CD4-positive, alpha-beta T cell treated with Interleukin-17A for 4 hours (primary cell): ENCODE data around the gene RUBCNL.
"Not testable (repeated sequence)": the region's sequence is repeated elsewhere in the genome, so short reads cannot be mapped to it uniquely, and the experiment has no call there.

ENCODE experiments used
- DNase-seq: peaks from one replicate; pipeline ENCODE4 v3.0.0-alpha.2; 2020; ENCODE audit warnings: mixed read lengths

RUBCNL gene

GRCh38 chr13:46373623-46374022 lies 13.4 kb downstream of the RUBCNL start:
- DNase-seq = no peak

- DNase-seq = not testable (repeated sequence)
These were observed 14.1 kb downstream of the RUBCNL start for GRCh38 chr13:46372938-46373337.

GRCh38 chr13:46372071-46372470 lies 15.0 kb downstream of the RUBCNL start:
- no peak for DNase-seq

- no peak for DNase-seq
These were observed 17.4 kb downstream of the RUBCNL start for GRCh38 chr13:46369506-46370277.

GRCh38 chr13:46367617-46368327 lies 19.3 kb downstream of the RUBCNL start:
- no peak for DNase-seq

GRCh38 chr13:46361276-46361934 lies 25.6 kb downstream of the RUBCNL start:
- DNase-seq = no peak

- no peak for DNase-seq
These were observed 26.4 kb downstream of the RUBCNL start for GRCh38 chr13:46360604-46361003.

- no peak for DNase-seq
These were observed 27.3 kb downstream of the RUBCNL start for GRCh38 chr13:46359714-46360113.

- DNase-seq = no peak
These were observed 31.0 kb downstream of the RUBCNL start for GRCh38 chr13:46355901-46356590.

GRCh38 chr13:46355088-46355468 lies 32.0 kb downstream of the RUBCNL start:
- no peak for DNase-seq

- DNase-seq = no peak
These were observed 32.6 kb downstream of the RUBCNL start for GRCh38 chr13:46354156-46355087.

GRCh38 chr13:46352805-46353204 lies 34.2 kb downstream of the RUBCNL start:
- DNase-seq = no peak

GRCh38 chr13:46350003-46350402 lies 37.0 kb downstream of the RUBCNL start:
- DNase-seq = no peak

GRCh38 chr13:46348961-46349360 lies 38.1 kb downstream of the RUBCNL start:
- DNase-seq = no peak

- DNase-seq = no peak
These were observed 39.8 kb downstream of the RUBCNL start for GRCh38 chr13:46347277-46347676.

GRCh38 chr13:46345866-46346265 lies 41.2 kb downstream of the RUBCNL start:
- DNase-seq = no peak

GRCh38 chr13:46345398-46345797 lies 41.7 kb downstream of the RUBCNL start:
- no peak for DNase-seq

GRCh38 chr13:46343279-46343994 lies 43.6 kb downstream of the RUBCNL start:
- DNase-seq = no peak

- DNase-seq = no peak
These were observed 44.5 kb downstream of the RUBCNL start for GRCh38 chr13:46342538-46342937.

- no peak for DNase-seq
These were observed 45.8 kb downstream of the RUBCNL start for GRCh38 chr13:46341112-46341711.

GRCh38 chr13:46340631-46341111 lies 46.4 kb downstream of the RUBCNL start:
- no peak for DNase-seq
